GM21723 (cell line): ENCODE measurements around the gene KDM4D.
"Not testable (repeated sequence)": the region's sequence is repeated elsewhere in the genome, so short reads cannot be mapped to it uniquely, and the experiment has no call there.

Source experiments
- ATAC-seq: cut with Tn5 transposase; IDR thresholded peaks from one replicate; pipeline ENCODE4 v1.9.1; 2021; ENCODE audit warnings: mild to moderate bottlenecking, moderate library complexity; ENCODE audit not compliant: unreplicated experiment

The KDM4D gene

GRCh38 chr11:94956963-94957362 is 16.5 kb upstream of the KDM4D start:
- no peak for ATAC-seq

GRCh38 chr11:94958121-94958696 is 15.3 kb upstream of the KDM4D start:
- no peak for ATAC-seq

GRCh38 chr11:94959179-94959578 is 14.3 kb upstream of the KDM4D start:
- ATAC-seq, result no peak

GRCh38 chr11:94960488-94960887 is 13.0 kb upstream of the KDM4D start:
- ATAC-seq, result no peak

- no peak for ATAC-seq
Measured at GRCh38 chr11:94961255-94961654, 12.3 kb upstream of the KDM4D start.

- no peak for ATAC-seq
Measured at GRCh38 chr11:94964934-94965333, 8.6 kb upstream of the KDM4D start.

- no peak for ATAC-seq
Measured at GRCh38 chr11:94968334-94968958, 5.1 kb upstream of the KDM4D start.

- ATAC-seq, result no peak
Measured at GRCh38 chr11:94972700-94973098, 810 bp upstream of the KDM4D start.

- no peak for ATAC-seq
Measured at GRCh38 chr11:94974178-94974577, 669 bp downstream of the KDM4D start.

GRCh38 chr11:94975599-94975998 is 2.1 kb downstream of the KDM4D start:
- no peak for ATAC-seq

- ATAC-seq, result no peak
Measured at GRCh38 chr11:94987378-94987777, 13.9 kb downstream of the KDM4D start.

- no peak for ATAC-seq
Measured at GRCh38 chr11:94988748-94989147, 15.2 kb downstream of the KDM4D start.

- no peak for ATAC-seq
Measured at GRCh38 chr11:94993400-94993943, 20.0 kb downstream of the KDM4D start.

- ATAC-seq, result no peak
Measured at GRCh38 chr11:94997437-94997836, 23.9 kb downstream of the KDM4D start.

GRCh38 chr11:94998285-94998684 is 24.8 kb downstream of the KDM4D start:
- no peak for ATAC-seq

GRCh38 chr11:95003716-95004115 is 30.2 kb downstream of the KDM4D start:
- ATAC-seq, result no peak

- no peak for ATAC-seq
Measured at GRCh38 chr11:95005642-95006041, 32.1 kb downstream of the KDM4D start.

- ATAC-seq, result no peak
Measured at GRCh38 chr11:95011376-95011775, 37.9 kb downstream of the KDM4D start.

GRCh38 chr11:95014184-95014821 is 40.8 kb downstream of the KDM4D start:
- no peak for ATAC-seq

GRCh38 chr11:95016139-95016538 is 42.6 kb downstream of the KDM4D start:
- no peak for ATAC-seq

GRCh38 chr11:95021468-95021867 is 48.0 kb downstream of the KDM4D start:
- ATAC-seq, result not testable (repeated sequence)

- ATAC-seq, result no peak
Measured at GRCh38 chr11:95024958-95025357, 51.4 kb downstream of the KDM4D start, which contains the start of gene KDM4E. KDM4E (plus strand) TSS chr11:95025258; CDS start chr11:95025558, 300 bp downstream.
